ENCODE data around the gene CALN1.

The CALN1 gene

DNA sequence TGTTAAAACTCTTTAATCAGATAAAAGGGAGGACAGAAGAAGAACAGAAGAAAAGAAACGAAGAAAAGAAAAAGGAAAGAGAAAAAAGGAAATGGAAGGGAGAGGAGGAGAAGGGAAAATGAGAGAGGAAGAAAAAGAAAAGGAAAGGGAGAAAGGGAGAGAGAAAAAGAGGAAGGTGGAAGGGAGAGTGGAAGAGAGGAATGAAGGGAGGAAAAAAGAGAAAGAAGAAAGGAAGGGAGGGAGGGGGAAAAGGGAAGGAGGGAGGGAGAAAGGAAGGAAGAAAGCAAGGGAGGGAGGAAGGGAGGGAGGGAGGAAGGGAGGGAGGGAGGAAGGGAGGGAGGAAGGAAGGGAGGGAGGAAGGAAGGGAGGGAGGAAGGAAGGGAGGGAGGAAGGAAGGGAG is 305.7 kb downstream of the CALN1 start:
- TF ChIP-seq, protein P1, sequence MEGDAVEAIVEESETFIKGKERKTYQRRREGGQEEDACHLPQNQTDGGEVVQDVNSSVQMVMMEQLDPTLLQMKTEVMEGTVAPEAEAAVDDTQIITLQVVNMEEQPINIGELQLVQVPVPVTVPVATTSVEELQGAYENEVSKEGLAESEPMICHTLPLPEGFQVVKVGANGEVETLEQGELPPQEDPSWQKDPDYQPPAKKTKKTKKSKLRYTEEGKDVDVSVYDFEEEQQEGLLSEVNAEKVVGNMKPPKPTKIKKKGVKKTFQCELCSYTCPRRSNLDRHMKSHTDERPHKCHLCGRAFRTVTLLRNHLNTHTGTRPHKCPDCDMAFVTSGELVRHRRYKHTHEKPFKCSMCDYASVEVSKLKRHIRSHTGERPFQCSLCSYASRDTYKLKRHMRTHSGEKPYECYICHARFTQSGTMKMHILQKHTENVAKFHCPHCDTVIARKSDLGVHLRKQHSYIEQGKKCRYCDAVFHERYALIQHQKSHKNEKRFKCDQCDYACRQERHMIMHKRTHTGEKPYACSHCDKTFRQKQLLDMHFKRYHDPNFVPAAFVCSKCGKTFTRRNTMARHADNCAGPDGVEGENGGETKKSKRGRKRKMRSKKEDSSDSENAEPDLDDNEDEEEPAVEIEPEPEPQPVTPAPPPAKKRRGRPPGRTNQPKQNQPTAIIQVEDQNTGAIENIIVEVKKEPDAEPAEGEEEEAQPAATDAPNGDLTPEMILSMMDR (IDR thresholded peaks at IDR 0.05; ENCODE audit: low read length, missing control alignments): no peak
- no peak overlapping the region for H3K4me3 ChIP-seq (replicated peaks; ENCODE audit: low read depth, low read length)
- DNase-seq (ENCODE audit: low read depth): no peak

DNA sequence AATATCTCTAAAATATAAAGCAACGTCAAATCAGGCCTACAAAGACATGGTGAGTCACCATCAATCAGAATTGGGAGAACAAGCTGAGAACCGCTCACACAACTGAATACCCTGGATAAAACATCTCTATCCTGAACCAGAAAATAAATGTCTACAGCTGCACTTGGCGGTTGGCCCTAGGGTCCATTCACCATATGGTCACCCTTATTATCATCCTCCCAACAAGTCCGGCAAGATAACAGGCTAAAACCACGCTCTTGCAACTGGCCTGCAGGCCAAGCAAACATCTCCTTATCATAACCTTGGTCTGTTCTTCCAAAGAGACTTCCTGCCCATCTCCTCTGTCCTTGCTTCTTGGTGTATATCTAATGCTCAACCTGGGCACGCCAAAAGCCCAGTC is 310.7 kb downstream of the CALN1 start:
- TF ChIP-seq, protein P1 (IDR thresholded peaks at IDR 0.05; ENCODE audit: low read length, missing control alignments): no peak
- no peak overlapping the region for H3K4me3 ChIP-seq (replicated peaks; ENCODE audit: low read depth, low read length)
- no peak for DNase-seq (ENCODE audit: low read depth)

DNA sequence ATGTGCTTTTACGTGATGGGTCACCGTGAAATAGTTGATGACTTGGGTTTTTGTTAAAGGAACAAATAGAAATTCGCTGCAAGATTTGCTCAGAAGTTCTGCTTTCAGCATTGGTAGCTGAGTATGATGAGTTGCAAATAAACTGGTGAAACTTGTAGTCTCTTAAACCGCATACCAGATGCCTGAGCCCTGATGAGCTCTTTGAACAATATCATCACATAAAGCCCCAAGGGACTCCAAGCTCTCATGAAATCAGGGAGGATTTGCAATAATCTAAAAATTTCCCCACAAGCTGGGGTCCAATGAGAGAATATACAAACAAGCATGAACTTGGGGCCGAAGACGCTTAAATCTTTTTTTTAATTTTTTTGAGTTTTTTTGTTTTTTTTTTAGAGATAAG is 312.4 kb downstream of the CALN1 start:
- DNase-seq (ENCODE audit: low read depth): no peak
- H3K4me3 ChIP-seq (replicated peaks; ENCODE audit: low read depth, low read length): no peak overlapping the region
- TF ChIP-seq, protein P1 (IDR thresholded peaks at IDR 0.05; ENCODE audit: low read length, missing control alignments): no peak

DNA sequence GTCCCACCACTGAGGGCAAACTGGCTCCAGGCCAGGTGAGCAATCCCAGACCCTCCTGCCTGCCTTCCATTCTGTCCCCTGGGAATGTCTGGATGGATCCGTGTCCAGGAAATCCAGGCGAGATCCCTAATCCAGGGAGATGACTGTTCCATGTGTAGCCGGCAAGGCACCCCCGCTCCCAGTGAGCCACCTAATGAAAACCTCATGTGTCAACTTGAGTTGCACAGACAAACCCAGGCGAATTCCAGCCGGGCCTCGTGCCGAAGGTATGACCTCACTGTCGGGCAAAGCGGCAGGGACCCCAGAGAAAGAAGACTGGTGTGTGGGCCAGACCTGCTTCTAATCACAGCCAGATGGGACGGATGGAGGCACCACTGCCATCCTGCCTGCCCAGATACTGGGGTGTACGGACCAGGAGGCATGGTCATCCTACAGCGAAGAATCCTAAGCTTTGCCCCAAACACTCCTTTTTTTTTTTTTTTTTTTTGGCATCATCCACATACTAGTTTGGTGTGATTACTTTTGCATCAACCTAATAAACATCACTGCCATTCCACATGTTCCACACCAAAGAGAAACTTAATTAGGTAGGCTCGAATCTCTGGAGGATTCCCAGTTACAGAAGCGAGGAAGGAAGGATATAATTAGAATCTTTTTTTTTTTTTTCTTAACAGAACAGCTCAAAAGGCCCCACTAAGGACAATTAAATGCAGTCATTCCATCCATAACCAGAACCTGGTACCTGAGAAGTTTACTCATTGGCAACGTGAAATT is 313.1 kb downstream of the CALN1 start:
- no peak overlapping the region for H3K4me3 ChIP-seq (replicated peaks; ENCODE audit: low read depth, low read length)
- TF ChIP-seq, protein P1 (IDR thresholded peaks at IDR 0.05; ENCODE audit: low read length, missing control alignments): no peak
- DNase-seq (ENCODE audit: low read depth): no peak

DNA sequence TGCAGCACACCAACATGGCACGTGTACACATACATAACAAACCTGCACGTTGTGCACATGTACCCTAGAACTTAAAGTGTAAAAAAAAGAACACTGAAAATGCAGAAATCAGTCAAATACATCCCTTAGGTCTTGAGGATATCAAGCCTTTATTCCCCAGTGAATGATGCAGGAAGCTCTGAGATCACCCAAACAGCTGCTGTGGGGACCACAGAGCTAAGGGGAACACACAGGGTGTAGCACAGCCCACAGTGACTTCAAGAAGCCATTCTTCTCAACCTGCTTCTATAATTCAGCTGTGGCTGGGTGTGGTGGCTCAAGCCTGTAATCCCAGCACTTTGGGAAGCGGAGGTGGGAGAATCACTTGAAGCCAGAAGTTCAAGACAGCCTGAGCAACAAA is 314.9 kb downstream of the CALN1 start:
- DNase-seq (ENCODE audit: low read depth): no peak
- TF ChIP-seq, protein P1 (IDR thresholded peaks at IDR 0.05; ENCODE audit: low read length, missing control alignments): no peak
- H3K4me3 ChIP-seq (replicated peaks; ENCODE audit: low read depth, low read length): no peak overlapping the region

DNA sequence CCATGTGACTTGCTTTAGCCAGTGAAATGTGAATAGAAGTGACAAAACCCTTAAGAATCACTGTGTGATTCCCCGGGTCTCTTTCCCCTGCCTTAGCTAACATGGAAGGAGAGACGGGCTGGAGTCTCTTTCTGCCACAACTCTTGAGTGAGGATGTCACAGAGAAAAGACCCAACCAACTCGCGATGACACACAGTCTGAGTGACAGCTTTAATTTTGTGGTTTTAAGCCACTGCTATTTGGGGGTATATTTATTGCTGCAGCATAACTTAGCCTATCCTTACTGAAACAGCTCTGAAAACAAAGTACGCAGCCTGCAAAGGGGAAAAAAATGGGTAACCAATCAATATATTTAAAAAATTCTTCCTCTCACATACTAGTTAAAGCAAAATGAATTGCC is 319.4 kb downstream of the CALN1 start:
- H3K4me3 ChIP-seq (replicated peaks; ENCODE audit: low read depth, low read length): no peak overlapping the region
- TF ChIP-seq, protein P1 (IDR thresholded peaks at IDR 0.05; ENCODE audit: low read length, missing control alignments): no peak
- no peak for DNase-seq (ENCODE audit: low read depth)

DNA sequence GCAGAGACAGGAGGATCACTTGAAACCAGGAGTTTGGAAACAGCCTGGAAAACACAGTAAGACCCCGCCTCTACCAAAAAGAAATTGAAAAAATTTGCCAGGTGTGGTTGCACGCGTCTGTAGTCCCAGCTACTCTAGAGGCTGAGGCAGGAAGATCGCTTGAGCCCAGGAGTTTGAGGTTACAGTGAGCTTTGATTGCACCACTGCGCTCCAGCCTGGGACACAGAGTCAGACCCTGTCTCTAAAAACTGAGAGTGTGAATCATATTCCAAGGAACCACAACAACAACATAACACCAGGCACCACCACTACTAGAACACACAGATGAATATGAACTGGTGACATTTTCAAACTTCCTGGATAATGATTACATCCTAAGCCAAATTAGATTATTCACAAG is 324.2 kb downstream of the CALN1 start:
- no peak overlapping the region for H3K4me3 ChIP-seq (replicated peaks; ENCODE audit: low read depth, low read length)
- TF ChIP-seq, protein P1 (IDR thresholded peaks at IDR 0.05; ENCODE audit: low read length, missing control alignments): no peak
- DNase-seq (ENCODE audit: low read depth): no peak
